Testis (tissue), 3 donors: ENCODE data around the gene IL20RB. TPM values are rescaled to one million over a fixed set of nuclear protein-coding genes. Genes with fewer than 3 reads are reported as not detected.

Source experiments
- DNase-seq: peaks from one replicate; pipeline ENCODE4 v3.0.0-alpha.2; 2019
- H3K27ac ChIP-seq, 2 donors: fragments of 200-600 bp; sonication (generic); one replicate each; pipeline ENCODE4 v1.5.1; 2019
- H3K27me3 ChIP-seq: fragments of 200-600 bp; sonication (generic); one replicate; pipeline ENCODE4 v1.5.1; 2019
- H3K36me3 ChIP-seq: fragments of 200-600 bp; sonication (generic); one replicate; pipeline ENCODE4 v1.5.1; 2017; ENCODE audit warnings: low read depth; ENCODE audit errors: missing control alignments
- H3K4me1 ChIP-seq: fragments of 200-600 bp; sonication (generic); one replicate; pipeline ENCODE4 v1.5.1; 2019
- H3K4me3 ChIP-seq, 2 donors: fragments of 200-600 bp; sonication (generic); one replicate each; pipeline ENCODE4 v1.5.1; 2017 to 2019
- H3K9me3 ChIP-seq: fragments of 200-600 bp; sonication (generic); one replicate; pipeline ENCODE4 v1.5.1; 2017
- CTCF ChIP-seq, 3 experiments: fragments of 450-650 bp in 2 of 3; fragments of 200-600 bp in 1 of 3; sonication (generic) in 1 of 3; IDR thresholded peaks; one replicate each; pipeline ENCODE4 v1.5.1; 2016 to 2019; ENCODE audit warnings: antibody characterized with exemption in 3 of 3, mild to moderate bottlenecking in 2 of 3, moderate library complexity in 1 of 3
- POLR2A ChIP-seq: fragments of 450-650 bp; IDR thresholded peaks from one replicate; pipeline ENCODE4 v1.6.1; 2017; ENCODE audit warnings: antibody characterized with exemption, mild to moderate bottlenecking, moderate library complexity
- WGBS, 2 donors: methylation state at CpG; one replicate each; pipeline ENCODE4 v1.1.5; 2018; 5-methylcytosine and 5-hydroxymethylcytosine counted together
- intact Hi-C: fragments of 100-400 bp; cut with DNase I; formaldehyde crosslinking; loops from one replicate; pipeline ENCODE4 v1.15.1; 2023; ENCODE audit warnings: low total_unique reads
- polyA plus RNA-seq: library from polyadenylated mRNA; stranded (reverse); fragments of 350-450 nt; fragmentation: Illumina TruSeq; extraction: RNeasy Lipid Tissue Mini Kit (QIAGEN cat#74804); gene quantifications from one replicate; pipeline ENCODE4 v1.2.3, GENCODE V29; 2014; ENCODE audit warnings: low read depth, low replicate concordance; ENCODE audit not compliant: insufficient read depth
- total RNA-seq, 2 donors: library from RNA; depleted of rRNA; stranded (reverse); fragments of >200 nt; gene quantifications; one replicate each; pipeline ENCODE4 v1.2.3, GENCODE V29; 2016

IL20RB gene
- total and polyA plus RNA-seq, 3 donors from 2014 or later = 2.0 to 12.5 (median 3.5) TPM

GRCh38 chr3:136913168-136913567 lies 44.6 kb upstream of the IL20RB start:
- TF ChIP-seq POLR2A = no peak
- Histone ChIP-seq H3K27me3 (no peaks in the 10 kb centered on the region), H3K4me1 (peaks cover 3% of the 10 kb centered on the region), H3K36me3 (no peaks in the 10 kb centered on the region), H3K4me3 (no peak overlapping the region), H3K9me3 (no peaks in the 10 kb centered on the region), H3K27ac (no peak overlapping the region)
- DNase-seq = no peak
- 94 to 100% methylated on average over 1 of the region's 1 CpG for WGBS, 2 donors
- intact Hi-C loops = no loop called here

GRCh38 chr3:136914739-136915138 lies 43.0 kb upstream of the IL20RB start:
- WGBS, 2 donors = 85 to 91% methylated on average over 3 of the region's 3 CpGs
- Histone ChIP-seq H3K27ac (no peak overlapping the region), H3K9me3 (no peaks in the 10 kb centered on the region), H3K27me3 (no peaks in the 10 kb centered on the region), H3K4me3 (no peak overlapping the region), H3K36me3 (no peaks in the 10 kb centered on the region), H3K4me1 (peaks cover 9% of the 10 kb centered on the region)
- intact Hi-C loops = no loop called here
- no peak for DNase-seq
- no peak for TF ChIP-seq CTCF (IDR thresholded peaks at IDR 0.05)
- TF ChIP-seq POLR2A = no peak

- Histone ChIP-seq H3K4me1 (peaks cover 9% of the 10 kb centered on the region), H3K9me3 (no peaks in the 10 kb centered on the region), H3K36me3 (no peaks in the 10 kb centered on the region), H3K4me3 (no peak overlapping the region), H3K27me3 (no peaks in the 10 kb centered on the region), H3K27ac (no peak overlapping the region)
- TF ChIP-seq POLR2A = no peak
- no peak for TF ChIP-seq CTCF (IDR thresholded peaks at IDR 0.05)
- 95% methylated on average over 1 of the region's 1 CpG for WGBS, 2 donors
- intact Hi-C loops = no loop called here
- no peak for DNase-seq
These were observed 41.6 kb upstream of the IL20RB start for GRCh38 chr3:136916223-136916622.

- intact Hi-C loops = no loop called here
- no peak for DNase-seq
- Histone ChIP-seq H3K36me3 (no peaks in the 10 kb centered on the region), H3K4me3 (no peak overlapping the region), H3K27ac (no peak overlapping the region), H3K27me3 (no peaks in the 10 kb centered on the region), H3K4me1 (peaks cover 5% of the 10 kb centered on the region), H3K9me3 (no peaks in the 10 kb centered on the region)
- 70 to 75% methylated on average over 1 of the region's 1 CpG for WGBS, 2 donors
- TF ChIP-seq POLR2A (no peak), CTCF (IDR thresholded peaks at IDR 0.05) (no peak)
These were observed 37.8 kb upstream of the IL20RB start for GRCh38 chr3:136919799-136920580.

GRCh38 chr3:136920904-136921611 lies 36.7 kb upstream of the IL20RB start:
- no peaks in the 10 kb centered on the region for H3K27me3 ChIP-seq
- no peak overlapping the region for H3K4me3 ChIP-seq
- intact Hi-C loops = no loop called here
- H3K27ac ChIP-seq = no peak overlapping the region
- WGBS, 2 donors = 92 to 95% methylated on average over 4 of the region's 4 CpGs
- peaks cover 5% of the 10 kb centered on the region for H3K4me1 ChIP-seq
- H3K36me3 ChIP-seq = no peaks in the 10 kb centered on the region
- H3K9me3 ChIP-seq = no peaks in the 10 kb centered on the region
- no peak for DNase-seq
- no peak for TF ChIP-seq POLR2A
- TF ChIP-seq CTCF (IDR thresholded peaks at IDR 0.05) = no peak
